Hepatocyte (in vitro differentiated cells): ENCODE data around the gene C19orf81.

Experiments
- EZH2 ChIP-seq: fragments of 200-600 bp; sonication (generic); IDR thresholded peaks from 2 replicates; pipeline ENCODE4 v1.6.1; 2016; ENCODE audit warnings: antibody characterized with exemption, mild to moderate bottlenecking, borderline replicate concordance
- EZH2phosphoT487 ChIP-seq: fragments of 200-600 bp; sonication (generic); IDR thresholded peaks from one replicate; pipeline ENCODE4 v1.6.1; 2018; ENCODE audit warnings: antibody characterized with exemption, mild to moderate bottlenecking, low read depth, moderate library complexity; ENCODE audit not compliant: unreplicated experiment, severe bottlenecking
- TF ChIP-seq, protein P1 (sequence below): fragments of 200-600 bp; sonication (generic); IDR thresholded peaks from 2 replicates; pipeline ENCODE4 v1.5.1; 2016; ENCODE audit warnings: antibody characterized with exemption, mild to moderate bottlenecking; ENCODE audit not compliant: poor library complexity

- TF ChIP-seq, protein P1, sequence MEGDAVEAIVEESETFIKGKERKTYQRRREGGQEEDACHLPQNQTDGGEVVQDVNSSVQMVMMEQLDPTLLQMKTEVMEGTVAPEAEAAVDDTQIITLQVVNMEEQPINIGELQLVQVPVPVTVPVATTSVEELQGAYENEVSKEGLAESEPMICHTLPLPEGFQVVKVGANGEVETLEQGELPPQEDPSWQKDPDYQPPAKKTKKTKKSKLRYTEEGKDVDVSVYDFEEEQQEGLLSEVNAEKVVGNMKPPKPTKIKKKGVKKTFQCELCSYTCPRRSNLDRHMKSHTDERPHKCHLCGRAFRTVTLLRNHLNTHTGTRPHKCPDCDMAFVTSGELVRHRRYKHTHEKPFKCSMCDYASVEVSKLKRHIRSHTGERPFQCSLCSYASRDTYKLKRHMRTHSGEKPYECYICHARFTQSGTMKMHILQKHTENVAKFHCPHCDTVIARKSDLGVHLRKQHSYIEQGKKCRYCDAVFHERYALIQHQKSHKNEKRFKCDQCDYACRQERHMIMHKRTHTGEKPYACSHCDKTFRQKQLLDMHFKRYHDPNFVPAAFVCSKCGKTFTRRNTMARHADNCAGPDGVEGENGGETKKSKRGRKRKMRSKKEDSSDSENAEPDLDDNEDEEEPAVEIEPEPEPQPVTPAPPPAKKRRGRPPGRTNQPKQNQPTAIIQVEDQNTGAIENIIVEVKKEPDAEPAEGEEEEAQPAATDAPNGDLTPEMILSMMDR: no peak
- TF ChIP-seq EZH2: no peak
- no peak for TF ChIP-seq EZH2phosphoT487
These were observed 5.6 kb downstream of the C19orf81 start for GRCh38 chr19:50654882-50655281.
